Dedifferentiated amniotic fluid mesenchymal stem cell (primary cell): Measurements from ENCODE around the gene RAB5B.

Source experiments
- DNase-seq: peaks from one replicate; pipeline ENCODE4 v3.0.0-alpha.2; 2016; ENCODE audit errors: extremely low spot score

The RAB5B gene, protein sequence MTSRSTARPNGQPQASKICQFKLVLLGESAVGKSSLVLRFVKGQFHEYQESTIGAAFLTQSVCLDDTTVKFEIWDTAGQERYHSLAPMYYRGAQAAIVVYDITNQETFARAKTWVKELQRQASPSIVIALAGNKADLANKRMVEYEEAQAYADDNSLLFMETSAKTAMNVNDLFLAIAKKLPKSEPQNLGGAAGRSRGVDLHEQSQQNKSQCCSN

DNA sequence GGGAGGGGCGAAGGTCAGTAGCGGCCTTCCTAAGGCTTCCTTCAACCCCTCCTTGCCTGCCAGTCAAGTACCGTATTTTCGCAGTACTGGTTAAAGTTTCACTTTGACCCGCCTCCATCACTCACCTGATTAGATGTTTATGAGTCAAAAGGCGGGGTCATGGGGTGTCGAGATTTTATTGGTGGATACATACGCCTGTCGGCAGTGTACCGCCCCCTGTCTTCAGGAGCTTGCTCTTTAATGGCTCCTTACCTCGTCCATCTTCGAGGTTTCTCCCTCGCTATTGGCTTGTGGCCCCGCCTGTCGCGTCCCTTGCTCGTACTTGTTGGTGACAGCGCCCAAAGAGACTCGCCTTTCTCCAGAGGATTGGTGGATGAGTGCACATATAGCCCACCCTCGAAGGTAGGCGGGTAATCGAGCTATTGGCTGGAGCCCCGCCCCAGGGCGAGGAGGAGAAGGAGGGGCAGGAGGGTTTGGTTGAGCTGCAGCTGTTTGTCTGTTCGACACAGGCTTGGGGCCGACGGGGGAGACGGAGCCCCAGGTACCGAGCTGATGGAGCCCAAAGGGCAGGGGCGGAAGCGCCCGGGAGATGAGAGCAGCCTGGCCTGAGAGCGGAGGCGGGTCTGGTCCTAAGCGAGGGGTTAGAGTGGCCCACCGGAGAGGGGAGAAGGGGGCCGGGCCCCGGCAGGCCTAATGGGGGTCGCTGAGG, at the start of gene RAB5B:
RAB5B (plus strand) TSS at position 480 of the 709 bp plus-strand sequence. CDS start 12,883 bp downstream, outside the sequence.
- peak; percentile 100 for DNase-seq

DNA sequence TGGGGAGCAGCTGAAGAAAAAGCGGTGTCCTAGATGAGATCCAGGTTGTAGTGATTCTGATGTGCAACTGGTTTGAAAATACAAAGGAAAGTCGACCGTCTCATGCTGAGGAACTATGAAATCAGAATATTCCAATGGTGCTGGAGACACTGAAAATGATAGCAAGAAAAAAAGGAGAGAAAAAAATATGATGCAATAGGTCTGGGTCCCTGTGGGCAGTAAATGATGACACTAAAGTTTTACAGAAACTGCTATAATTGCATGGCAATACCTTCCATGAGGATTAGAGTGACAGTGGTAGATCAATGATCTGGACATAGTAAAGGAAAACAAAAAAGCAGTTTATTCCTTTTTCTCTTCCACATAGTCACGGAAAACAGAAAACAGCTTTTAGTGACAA, 48.5 kb upstream of the RAB5B start:
- no peak for DNase-seq

DNA sequence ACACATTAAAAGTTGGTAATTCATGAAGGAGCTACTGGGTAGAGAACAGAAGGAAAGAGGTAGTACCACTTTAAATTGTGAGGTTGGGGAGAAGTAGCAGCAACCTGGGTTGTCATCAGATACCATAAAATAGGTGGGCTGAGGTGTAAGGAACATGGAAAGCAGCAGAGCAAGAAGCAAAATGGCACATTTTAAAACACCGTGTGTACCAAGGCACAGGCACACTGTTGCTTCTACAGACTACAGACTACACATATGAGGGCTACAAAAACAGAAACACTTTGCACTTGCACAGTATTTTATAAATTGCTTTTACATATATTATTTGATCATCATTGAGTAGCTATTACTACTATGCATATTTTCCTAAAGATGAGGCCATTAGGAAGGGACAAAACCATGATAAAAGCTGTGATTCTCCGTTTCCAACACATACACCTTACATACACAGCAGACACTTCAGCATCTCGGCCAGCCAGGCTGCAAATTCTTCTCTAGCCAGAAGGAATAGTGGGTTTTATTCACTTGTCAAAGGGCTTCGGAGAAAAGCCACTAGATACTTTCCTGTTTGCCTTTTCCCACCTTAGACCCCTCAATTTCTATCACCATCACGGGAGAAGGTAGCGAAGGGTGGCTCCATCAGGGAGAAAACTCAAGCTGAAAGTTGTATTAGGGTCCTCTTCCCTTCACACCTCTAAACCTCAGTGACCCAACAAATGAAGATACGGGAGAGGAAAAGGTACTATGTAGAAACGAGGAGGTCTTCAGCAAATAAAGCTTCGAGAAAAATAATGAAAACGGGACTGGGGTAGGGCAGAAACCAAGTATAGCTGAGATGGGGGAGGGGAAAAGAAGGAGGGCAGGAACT, 47.8 kb upstream of the RAB5B start:
- no peak for DNase-seq

DNA sequence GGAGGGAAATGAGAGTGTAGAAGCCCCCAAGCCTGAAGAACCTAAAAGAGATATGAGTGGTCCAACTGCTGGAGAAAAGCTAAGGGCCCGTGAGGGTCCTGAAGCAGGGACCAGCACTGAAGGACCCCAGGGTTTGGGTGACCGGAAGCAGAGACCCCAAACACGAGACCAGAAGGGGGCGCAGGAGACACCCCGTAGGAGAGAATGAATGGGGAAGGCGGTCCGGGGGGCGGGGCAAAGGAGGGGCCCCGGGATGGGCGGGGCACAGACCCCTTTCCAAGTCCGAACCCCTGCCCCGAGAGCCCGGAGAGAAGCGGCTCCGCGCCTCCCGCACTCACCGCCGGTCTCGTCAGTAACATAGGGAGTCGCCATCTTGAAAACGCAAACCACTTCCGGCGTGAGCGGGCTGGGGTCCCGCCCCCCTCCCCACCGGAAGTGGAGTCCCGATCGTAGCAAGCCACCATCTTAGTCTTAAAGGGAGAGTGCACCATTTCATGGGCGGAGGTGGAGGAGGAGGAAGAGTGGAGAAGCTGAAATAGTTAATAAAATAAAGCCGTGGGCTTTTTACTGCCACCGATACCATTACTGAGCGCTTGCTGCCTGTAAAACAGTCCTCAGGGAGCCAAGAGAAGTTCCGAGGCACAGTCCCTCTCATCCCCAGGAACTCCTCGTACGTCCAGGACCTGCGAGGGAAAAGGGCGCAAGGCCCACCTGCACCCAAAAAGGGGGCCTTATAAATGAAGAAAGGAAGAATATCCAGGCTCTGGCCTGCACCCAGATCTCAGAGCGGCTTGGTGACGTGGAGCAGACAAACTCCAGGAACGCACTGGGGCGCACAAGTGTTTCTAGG, 46.9 kb upstream of the RAB5B start:
- DNase-seq: peak; percentile 93

DNA sequence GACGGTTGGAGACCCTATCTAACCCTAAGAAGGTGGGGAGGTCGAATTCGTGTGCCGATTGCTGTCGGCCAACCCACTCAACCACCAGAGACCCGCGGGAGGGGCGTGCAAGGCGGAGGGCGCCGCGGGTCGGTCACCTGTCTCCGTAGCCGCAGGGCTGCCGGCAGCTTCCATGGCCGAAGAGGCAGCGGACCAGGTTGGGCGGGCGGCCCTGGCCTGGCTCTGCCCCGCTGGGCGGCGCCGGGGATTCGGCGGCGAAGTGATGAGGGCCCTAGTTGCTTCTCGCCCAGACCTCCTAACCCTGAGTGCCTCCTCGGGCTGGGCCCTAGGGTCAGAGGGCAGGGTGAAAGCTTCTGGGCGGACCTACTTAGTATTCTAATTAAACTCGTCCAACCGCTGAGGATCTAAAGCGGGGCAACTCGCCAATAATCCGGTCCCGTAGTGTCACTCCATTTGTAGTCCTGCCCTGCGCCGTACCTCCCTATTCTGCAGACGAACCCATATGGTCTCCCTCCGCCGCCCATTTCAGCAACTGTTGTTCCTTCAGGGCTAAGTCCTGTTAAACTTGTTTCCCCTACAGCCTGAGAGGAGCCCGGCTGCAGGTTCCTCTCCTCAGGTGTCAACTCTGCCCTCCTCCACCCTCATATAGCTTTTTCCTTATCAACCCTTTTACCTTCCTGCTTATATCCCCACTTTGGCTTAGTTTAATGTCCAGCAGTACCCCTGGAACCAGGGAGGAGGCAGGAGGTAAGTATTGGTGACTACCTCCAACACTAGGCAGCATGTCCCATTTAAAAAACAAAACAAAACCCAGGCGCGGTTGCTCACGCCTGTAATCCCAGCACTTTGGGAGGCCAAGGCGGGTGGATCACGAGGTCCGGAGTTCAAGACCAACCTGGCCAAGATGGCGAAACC, 46.0 kb upstream of the RAB5B start, which contains the start of gene PYM1:
PYM1 (minus strand) TSS at position 307 of the 915 bp plus-strand sequence; CDS start at position 174, 133 bp downstream.
- DNase-seq: no peak

DNA sequence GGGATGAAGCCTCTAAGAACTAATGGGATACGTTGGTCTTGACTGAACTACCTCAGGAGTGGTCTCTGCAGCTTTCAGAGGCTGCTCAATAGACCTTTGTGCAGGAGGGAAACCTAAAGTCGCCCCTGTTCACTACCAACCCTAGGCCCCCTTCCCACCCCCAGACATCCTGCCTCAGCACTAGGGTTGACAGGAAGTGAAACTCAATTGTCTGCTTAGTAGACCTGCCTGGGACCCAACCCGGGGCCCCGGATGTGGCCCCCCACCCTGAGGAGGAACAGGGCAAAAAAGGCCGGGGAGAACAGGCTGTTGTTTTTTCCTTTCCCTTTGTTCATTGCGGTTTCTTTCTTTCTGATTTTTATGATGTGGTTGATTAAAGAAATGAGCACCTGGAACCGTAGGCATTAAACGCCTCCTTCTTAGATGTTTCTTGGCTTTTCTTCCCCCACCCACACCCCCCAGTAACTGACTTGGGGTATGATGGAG, 44.5 kb upstream of the RAB5B start:
- no peak for DNase-seq

DNA sequence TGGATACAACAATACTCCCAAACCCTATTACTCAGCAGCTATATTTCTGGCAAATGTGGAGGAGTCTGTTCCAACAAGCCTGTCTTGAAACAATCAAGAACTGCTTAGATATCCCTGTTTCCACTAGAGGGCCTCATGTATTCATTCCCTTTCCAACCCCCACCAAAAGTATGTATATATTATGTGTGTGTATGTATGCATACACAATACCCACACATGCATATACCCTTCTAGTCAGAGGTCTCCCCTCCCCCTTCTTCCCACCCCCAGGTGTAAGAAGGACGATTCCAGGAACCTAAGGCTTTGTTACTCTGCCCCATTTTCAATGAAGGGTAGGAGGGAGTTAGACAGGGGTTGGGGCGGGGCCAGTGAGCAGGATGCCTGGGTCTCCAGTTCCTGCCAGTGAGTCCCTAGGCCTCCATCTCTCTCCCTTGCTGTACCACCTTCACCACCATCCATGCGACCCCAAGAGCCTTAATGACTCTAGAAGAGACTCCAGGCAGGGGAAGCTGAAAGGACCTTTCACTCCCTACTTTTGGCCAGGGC, 43.0 kb upstream of the RAB5B start, which contains the start of gene DGKA:
DGKA (plus strand) TSS at position 392 of the 546 bp plus-strand sequence. CDS start 5,342 bp downstream, outside the sequence.
- DNase-seq: peak; percentile 78

DNA sequence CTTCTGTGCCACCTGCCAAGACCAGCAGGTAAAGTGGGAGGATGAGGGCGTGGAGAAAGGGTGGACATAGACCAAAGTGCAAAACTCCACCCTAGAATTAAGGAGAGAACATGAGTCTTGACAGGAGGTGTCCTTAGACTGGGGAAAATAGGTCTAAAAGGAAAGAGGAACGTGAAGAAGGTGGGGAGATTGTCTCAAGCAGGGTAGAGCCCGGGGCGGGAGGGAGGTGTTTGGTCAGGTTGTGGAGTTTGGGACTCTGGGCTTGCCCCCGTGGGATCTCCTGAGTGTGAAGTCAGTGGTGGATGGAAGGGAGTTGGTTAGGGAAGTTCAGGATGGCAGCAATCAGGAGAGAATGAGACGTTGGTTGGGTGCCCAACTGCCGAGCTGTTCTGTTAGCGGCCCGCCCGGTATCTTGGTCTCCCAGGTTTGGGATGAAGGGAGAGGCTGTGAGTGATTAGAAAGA, 42.5 kb upstream of the RAB5B start:
- no peak for DNase-seq

DNA sequence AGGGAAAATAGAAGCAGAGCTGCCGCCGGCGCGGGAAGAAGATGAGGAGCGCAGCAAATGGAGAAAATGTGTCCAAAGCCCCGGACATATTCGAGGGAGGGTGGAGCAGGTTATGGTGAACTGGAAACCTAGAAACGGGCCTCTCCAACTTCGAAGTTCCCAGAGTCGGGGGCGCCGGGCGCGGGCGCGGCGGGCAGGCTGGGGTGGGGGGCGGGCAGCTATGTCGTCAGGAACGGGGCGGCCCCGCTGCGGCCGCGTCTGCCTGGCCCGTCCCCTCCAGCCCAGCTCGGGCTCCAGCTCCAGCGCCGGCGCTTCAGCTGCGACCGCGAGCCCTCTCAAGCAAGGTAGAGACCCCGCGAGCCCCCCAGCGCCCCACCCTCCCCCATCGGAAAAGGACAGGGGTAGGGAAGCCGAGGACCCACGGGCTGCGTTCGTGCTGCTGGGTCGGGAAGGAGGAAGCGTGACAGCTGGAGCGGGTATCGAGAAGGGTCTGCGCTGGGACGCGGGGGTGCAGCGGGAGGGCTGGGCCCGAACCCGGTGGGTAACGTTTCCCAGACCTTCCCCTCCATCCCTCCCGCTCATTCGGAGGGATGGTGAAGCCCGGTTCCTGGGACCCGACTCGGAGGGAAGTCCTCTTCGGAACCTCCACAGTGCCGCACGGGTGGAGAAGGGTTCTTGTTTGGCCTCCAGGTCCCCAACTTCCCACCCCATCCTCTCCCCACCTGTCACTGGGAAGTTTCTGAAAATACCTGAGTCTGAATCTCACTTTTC, 41.9 kb upstream of the RAB5B start:
- DNase-seq: no peak

DNA sequence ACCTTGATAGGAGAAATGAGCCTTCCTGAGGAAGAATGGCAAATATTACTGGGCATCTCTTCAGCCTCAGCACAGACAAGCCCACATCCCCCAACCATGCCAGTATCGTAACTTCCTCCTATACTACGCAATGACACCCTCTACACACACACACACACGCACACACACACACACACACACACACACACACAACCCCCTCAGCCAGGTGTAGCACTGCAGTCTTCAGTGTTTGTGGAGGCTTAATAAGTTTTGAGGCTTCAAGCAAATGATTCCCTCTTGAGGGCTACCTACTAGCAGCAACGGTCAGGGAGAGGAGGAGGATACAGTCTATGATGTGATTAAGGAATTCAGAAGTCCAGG, 41.3 kb upstream of the RAB5B start:
- DNase-seq: no peak

DNA sequence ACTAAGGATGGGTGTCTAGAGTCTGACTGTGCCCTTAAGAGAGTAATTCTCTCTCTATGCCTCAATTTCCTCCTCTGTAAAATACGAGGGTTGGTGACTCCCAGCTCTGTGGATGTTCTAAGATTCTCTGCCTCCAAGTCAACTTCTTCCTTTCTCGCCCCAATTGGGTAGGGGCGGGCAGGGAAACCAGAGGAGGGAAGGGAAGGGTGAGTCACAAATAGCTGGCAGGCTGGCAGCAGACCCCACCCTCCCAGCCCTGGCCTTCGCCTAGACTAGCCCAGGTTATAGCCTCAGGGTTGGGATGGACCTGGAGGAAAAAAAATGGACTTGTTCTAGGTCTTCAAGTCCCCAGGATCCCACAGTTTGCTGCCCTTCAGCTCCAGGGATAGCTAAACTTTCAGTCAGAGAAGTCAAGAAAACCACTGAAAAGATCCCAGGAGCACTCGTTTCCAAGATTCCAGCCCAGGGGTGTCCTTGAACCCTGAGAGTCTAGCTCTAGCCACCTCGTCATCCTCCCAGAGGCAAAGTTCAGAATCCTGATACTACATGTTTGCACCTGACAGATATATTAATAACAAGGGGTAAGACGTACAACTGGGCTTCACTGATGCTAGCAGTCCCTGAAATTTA, 40.6 kb upstream of the RAB5B start:
- peak; percentile 64 for DNase-seq

DNA sequence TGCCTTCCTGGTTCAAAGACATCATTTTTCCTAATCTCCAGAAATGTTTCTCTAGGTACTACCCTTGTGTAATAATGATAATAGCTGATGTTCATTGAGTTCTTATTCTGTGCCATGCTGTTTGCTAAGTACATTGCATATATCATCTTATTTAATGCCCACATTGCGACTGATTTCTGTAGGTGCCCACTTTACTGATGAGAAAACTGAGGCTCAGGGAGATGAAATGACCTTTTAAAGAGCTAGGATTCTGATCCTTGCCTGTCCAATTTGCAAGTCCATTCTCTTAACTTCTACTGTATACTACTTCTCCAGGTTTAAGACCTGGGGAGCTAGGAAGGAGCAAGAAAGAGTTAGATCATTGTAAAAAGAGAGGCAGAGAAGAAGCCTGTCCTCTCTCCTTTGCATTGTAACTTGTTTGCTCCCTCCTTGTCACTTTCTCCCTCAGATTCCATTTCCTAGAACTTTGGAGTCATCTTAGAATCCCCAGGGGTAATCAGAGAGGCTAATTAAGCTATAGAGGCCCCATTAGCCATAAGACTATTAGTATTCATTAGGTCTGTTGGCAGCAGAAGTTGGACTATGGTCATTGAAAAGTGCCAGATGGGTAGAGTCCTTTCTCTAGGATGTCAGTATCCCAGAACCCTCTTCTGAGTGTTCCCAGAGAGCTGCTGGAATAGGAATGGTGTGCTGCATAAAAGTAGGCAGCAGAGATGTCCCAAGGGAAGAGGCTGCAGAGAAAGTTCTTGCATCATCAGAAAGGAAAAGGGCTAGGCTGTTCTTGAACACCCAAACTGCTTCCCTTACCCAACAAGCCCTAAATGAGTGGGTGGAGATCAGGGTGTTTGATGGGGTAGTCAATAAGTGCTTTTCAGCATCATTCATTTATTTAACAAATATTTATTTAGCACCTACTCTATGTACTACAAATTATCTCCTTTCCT, 39.8 kb upstream of the RAB5B start:
- no peak for DNase-seq

DNA sequence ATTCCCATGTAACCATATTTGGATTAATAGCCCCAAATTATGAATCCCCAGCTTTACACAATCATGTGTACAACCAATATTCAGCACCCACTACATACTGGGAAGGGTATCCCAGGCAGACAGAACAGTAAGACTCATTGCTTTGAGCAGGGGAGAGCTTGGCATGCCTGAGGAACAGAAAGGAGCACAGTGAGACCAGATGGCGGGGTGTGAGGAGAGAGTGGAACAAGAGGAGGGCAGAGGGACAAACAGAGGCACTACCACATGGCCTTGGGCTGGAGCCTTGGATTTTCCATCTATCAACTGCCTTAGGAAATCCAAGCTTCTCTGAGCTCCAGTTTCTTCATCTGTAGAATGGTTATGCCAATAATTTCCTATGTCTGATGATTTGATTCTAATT, 39.1 kb upstream of the RAB5B start:
- no peak for DNase-seq

DNA sequence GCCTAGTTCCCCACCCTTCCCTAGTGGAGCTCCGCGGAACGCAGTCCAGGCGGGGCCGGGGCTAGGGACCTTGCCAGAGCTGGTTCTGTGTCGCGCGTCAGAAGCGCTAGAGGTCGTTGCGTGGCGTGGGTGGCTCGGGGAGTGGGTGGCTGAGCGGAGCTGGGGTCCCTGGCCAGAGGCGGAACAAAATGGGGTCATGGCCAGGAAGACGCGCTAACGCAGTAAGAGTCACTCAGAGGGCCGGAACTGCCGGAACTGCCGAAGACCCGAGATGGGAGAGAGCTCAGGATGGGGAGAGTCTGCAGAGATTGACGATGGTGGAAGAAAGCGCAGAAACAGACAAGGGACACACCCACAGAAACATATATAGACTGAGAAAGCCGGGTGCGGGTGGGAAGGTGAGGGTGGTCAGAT, 38.1 kb upstream of the RAB5B start:
- DNase-seq: no peak

DNA sequence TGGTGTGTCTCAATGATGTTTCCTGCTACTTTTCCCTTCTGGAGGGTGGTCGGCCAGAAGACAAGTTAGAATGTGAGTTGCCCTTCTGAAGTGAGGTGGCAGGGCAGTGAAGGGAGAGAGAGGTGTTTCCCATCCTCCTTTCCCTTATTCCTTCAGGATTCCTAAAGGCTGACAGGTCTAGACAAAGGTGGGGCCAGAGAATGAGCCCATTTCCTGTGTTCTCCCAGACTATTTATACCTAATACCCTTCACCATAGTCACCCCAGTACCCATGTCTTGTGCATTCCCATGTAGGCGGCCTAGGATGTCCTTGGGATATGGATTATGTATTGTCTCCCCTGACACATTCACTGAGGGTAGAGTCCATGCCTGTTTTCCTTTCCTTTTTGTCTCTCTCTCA, 35.9 kb upstream of the RAB5B start:
- no peak for DNase-seq

DNA sequence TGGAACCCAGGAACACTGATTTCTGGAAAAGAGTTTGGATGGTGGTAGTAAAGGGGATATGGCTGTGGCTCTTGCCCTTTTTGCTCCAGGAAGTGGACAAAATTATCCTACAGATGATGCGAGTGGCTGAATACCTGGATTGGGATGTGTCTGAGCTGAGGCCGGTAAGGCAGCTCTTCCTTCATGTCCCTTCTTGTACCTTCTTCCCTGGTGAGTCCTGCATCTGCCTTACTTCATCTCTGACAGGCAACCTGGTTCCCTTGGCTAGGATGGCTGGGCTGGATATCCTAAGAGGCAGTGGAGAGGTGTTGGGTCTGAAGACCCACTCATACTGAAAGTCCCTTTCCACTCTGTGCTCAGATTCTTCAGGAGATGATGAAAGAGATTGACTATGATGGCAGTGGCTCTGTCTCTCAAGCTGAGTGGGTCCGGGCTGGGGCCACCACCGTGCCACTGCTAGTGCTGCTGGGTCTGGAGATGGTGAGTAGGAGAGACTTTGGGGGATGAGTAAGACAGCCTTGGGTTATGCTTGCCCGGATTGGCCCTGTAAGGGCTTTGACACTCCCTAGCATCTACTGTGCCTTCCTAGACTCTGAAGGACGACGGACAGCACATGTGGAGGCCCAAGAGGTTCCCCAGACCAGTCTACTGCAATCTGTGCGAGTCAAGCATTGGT, 34.9 kb upstream of the RAB5B start:
- no peak for DNase-seq
